ENCODE results near the gene RMND1. TPM values are rescaled to one million over a fixed set of nuclear protein-coding genes. Genes with fewer than 3 reads are reported as not detected.

The RMND1 gene
- total RNA-seq (ENCODE audit: low replicate concordance) = 22.7 and 28.6 TPM in 2 replicates
- long read RNA-seq, transcript RMND1-203 (12 exons, 2,003 nt) = major isoform, 71 of 83 reads
- long read RNA-seq, partial matches to known transcripts = 6 of 83 reads
- long read RNA-seq, other reads (novel, unspliced or antisense) = 5 of 83 reads

GRCh38 chr6:151451950-151452749, at the start of gene RMND1:
RMND1 (minus strand) TSS chr6:151452126; CDS start chr6:151445811, 6,315 bp downstream.
- H3K27me3 Mint-ChIP-seq = peaks cover 4% of the 10 kb centered on the region
- H3K4me1 Mint-ChIP-seq (ENCODE audit: unreplicated experiment) = peaks cover 24% of the 10 kb centered on the region
- peak within 1 kb of the TSS; percentile 92 for H3K27ac Mint-ChIP-seq
- H3K4me3 Mint-ChIP-seq = peak within 1 kb of the TSS; percentile 97
- TF ChIP-seq CTCF (conservative IDR thresholded peaks at IDR 0.05) = peak; percentile 6
- DNase-seq (ENCODE audit: extremely low spot score, unreplicated experiment) = peak; percentile 100
- H3K9me3 Mint-ChIP-seq = no peaks in the 10 kb centered on the region
- peaks cover 26% of the 10 kb centered on the region for H3K36me3 Mint-ChIP-seq

GRCh38 chr6:151499551-151499950, 47.6 kb upstream of the RMND1 start:
- Mint-ChIP-seq H3K27ac (no peak overlapping the region), H3K4me1 (ENCODE audit: unreplicated experiment) (no peaks in the 10 kb centered on the region), H3K27me3 (peaks cover 36% of the 10 kb centered on the region), H3K4me3 (no peak overlapping the region), H3K36me3 (no peaks in the 10 kb centered on the region), H3K9me3 (no peaks in the 10 kb centered on the region)
- TF ChIP-seq CTCF (conservative IDR thresholded peaks at IDR 0.05) = no peak
- DNase-seq (ENCODE audit: extremely low spot score, unreplicated experiment) = no peak

GRCh38 chr6:151498327-151498726, 46.4 kb upstream of the RMND1 start:
- no peak overlapping the region for H3K4me3 Mint-ChIP-seq
- DNase-seq (ENCODE audit: extremely low spot score, unreplicated experiment) = no peak
- no peak overlapping the region for H3K27ac Mint-ChIP-seq
- peaks cover 43% of the 10 kb centered on the region for H3K27me3 Mint-ChIP-seq
- peaks cover 3% of the 10 kb centered on the region for H3K4me1 Mint-ChIP-seq (ENCODE audit: unreplicated experiment)
- TF ChIP-seq CTCF (conservative IDR thresholded peaks at IDR 0.05) = no peak
- no peaks in the 10 kb centered on the region for H3K9me3 Mint-ChIP-seq
- H3K36me3 Mint-ChIP-seq = no peaks in the 10 kb centered on the region

DNA sequence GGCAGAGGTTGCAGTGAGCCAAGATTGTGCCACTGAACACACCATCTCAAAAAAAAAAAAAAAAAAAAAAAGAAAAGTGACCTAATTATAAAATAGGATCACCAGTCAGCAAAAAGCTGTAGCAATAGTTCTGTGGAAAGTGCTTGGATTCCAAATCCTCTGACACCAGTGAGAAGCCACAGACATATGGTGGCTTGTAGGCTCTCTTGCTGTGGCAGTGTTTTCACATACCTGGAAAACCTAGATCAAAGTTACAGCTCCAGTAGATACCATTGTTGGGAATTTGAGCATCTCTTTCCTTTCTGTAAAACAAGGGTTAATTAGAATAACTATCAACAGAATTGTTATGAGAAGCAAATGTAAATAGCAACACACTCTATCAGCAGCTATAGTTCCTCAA, 46.0 kb upstream of the RMND1 start:
- no peak for TF ChIP-seq CTCF (conservative IDR thresholded peaks at IDR 0.05)
- no peaks in the 10 kb centered on the region for H3K36me3 Mint-ChIP-seq
- H3K4me3 Mint-ChIP-seq = no peak overlapping the region
- peaks cover 47% of the 10 kb centered on the region for H3K27me3 Mint-ChIP-seq
- no peak overlapping the region for H3K27ac Mint-ChIP-seq
- DNase-seq (ENCODE audit: extremely low spot score, unreplicated experiment) = no peak
- no peaks in the 10 kb centered on the region for H3K9me3 Mint-ChIP-seq
- peaks cover 6% of the 10 kb centered on the region for H3K4me1 Mint-ChIP-seq (ENCODE audit: unreplicated experiment)

DNA sequence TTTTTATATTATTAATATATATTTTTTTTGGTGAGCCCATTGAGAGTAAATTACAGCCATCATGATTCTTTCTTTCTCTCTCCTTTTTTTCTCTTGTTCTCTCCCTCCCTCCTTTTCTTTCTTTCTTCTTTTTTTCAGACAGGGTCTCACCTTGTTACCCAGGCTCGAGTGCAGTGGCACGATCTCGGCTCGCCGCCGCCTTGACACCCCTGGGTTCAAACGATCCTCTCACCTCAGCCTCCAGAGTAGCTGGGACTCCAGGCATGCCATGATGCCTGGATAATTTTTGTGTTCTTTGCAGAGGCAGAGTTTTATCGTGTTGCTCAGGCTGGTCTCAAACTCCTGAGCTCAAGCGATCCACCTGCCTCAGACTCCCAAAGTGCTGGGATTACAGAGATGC, 43.5 kb upstream of the RMND1 start:
- Mint-ChIP-seq H3K4me1 (ENCODE audit: unreplicated experiment) (peaks cover 6% of the 10 kb centered on the region), H3K27me3 (peaks cover 62% of the 10 kb centered on the region), H3K9me3 (no peaks in the 10 kb centered on the region), H3K36me3 (no peaks in the 10 kb centered on the region), H3K4me3 (peak overlapping the region; percentile 68), H3K27ac (no peak overlapping the region)
- DNase-seq (ENCODE audit: extremely low spot score, unreplicated experiment) = no peak
- no peak for TF ChIP-seq CTCF (conservative IDR thresholded peaks at IDR 0.05)

All from type B pancreatic cell (in vitro differentiated cells).